CD14-positive monocyte (primary cell): ENCODE data around the gene NADK2. TPM values are rescaled to one million over a fixed set of nuclear protein-coding genes. Genes with fewer than 3 reads are reported as not detected.

Experiments
- DNase-seq, 3 donors: peaks; one replicate each; pipeline ENCODE4 v3.0.0-alpha.2; 2011 to 2022
- H2AFZ ChIP-seq: 2 replicates; pipeline ENCODE4 v1.6.0; 2012; ENCODE audit warnings: mild to moderate bottlenecking, low read depth, low read length, inconsistent platforms; ENCODE audit not compliant: insufficient read depth, poor library complexity, severe bottlenecking
- H3K27ac ChIP-seq, 2 donors: 1 replicate in 1 of 2; 2 replicates in 1 of 2; pipeline ENCODE4 v1.5.1; 2012 to 2013; ENCODE audit warnings: low read length in 2 of 2, control low read depth in 1 of 2, inconsistent platforms in 1 of 2, low read depth in 1 of 2, mild to moderate bottlenecking in 1 of 2
- H3K27me3 ChIP-seq, 2 donors: one replicate each; pipeline versions ENCODE4 v1.6.0 to v1.6.1; 2011 to 2013; ENCODE audit warnings: low read length in 2 of 2; ENCODE audit not compliant: control insufficient read depth in 2 of 2, insufficient read depth in 2 of 2
- H3K36me3 ChIP-seq, 2 donors: replicated peaks in 1 of 2; 1 replicate in 1 of 2; 2 replicates in 1 of 2; pipeline versions ENCODE4 v1.5.1 to v1.6.1; 2012 to 2013; ENCODE audit warnings: low read length in 2 of 2, control low read depth in 1 of 2, inconsistent platforms in 1 of 2, mild to moderate bottlenecking in 1 of 2; ENCODE audit not compliant: insufficient read depth in 2 of 2, control insufficient read depth in 1 of 2
- H3K4me1 ChIP-seq, 2 donors: 1 replicate in 1 of 2; 2 replicates in 1 of 2; pipeline versions ENCODE4 v1.5.1 to v1.6.1; 2012 to 2013; ENCODE audit warnings: low read length in 2 of 2, control low read depth in 1 of 2, inconsistent platforms in 1 of 2, mild to moderate bottlenecking in 1 of 2, moderate library complexity in 1 of 2; ENCODE audit not compliant: insufficient read depth in 2 of 2, control insufficient read depth in 1 of 2
- H3K4me2 ChIP-seq: replicated peaks from 2 replicates; pipeline ENCODE3; 2012; ENCODE audit warnings: low read length, moderate library complexity, mild to moderate bottlenecking; ENCODE audit not compliant: poor library complexity, severe bottlenecking; ENCODE audit errors: extremely low read depth
- H3K4me3 ChIP-seq, 3 experiments: fragments of 200-600 bp in 1 of 3; sonication (generic) in 1 of 3; replicated peaks in 1 of 3; 1 replicate in 2 of 3; 2 replicates in 1 of 3; pipeline ENCODE4 v1.5.1; 2011 to 2013; ENCODE audit warnings: low read length in 3 of 3, mild to moderate bottlenecking in 3 of 3, control low read depth in 2 of 3, low read depth in 2 of 3, inconsistent platforms in 1 of 3, moderate library complexity in 1 of 3
- H3K79me2 ChIP-seq: 2 replicates; pipeline ENCODE4 v1.6.0; 2012; ENCODE audit warnings: mild to moderate bottlenecking, control low read depth, inconsistent platforms, low read length, moderate library complexity; ENCODE audit not compliant: insufficient read depth
- H3K9ac ChIP-seq: 2 replicates; pipeline ENCODE4 v1.6.0; 2017; ENCODE audit warnings: low read length, mild to moderate bottlenecking; ENCODE audit not compliant: insufficient read depth, poor library complexity, severe bottlenecking
- H3K9me3 ChIP-seq, 2 donors: replicated peaks in 1 of 2; 1 replicate in 1 of 2; 2 replicates in 1 of 2; pipeline versions ENCODE4 v1.5.1 to v1.6.1; 2012 to 2013; ENCODE audit warnings: low read length in 2 of 2, control low read depth in 1 of 2; ENCODE audit not compliant: control insufficient read depth in 1 of 2, insufficient read depth in 1 of 2
- H4K20me1 ChIP-seq: 2 replicates; pipeline ENCODE4 v1.6.0; 2012; ENCODE audit warnings: mild to moderate bottlenecking, low read length, control low read depth, moderate library complexity; ENCODE audit not compliant: insufficient read depth
- H3K27ac Mint-ChIP-seq, 7 donors: one replicate each; pipeline ENCODE4 v1.8.0; 2020; ENCODE audit warnings: mild to moderate bottlenecking in 7 of 7, mixed read lengths in 7 of 7, moderate library complexity in 6 of 7, inconsistent platforms in 2 of 7
- H3K27me3 Mint-ChIP-seq, 3 donors: one replicate each; pipeline ENCODE4 v1.8.0; 2021 to 2022; ENCODE audit warnings: low read depth in 3 of 3, mild to moderate bottlenecking in 3 of 3, mixed read lengths in 3 of 3, moderate library complexity in 3 of 3, inconsistent platforms in 1 of 3
- H3K36me3 Mint-ChIP-seq, 2 donors: one replicate each; pipeline ENCODE4 v1.8.0; 2020; ENCODE audit warnings: mixed read lengths in 2 of 2, inconsistent platforms in 1 of 2, mild to moderate bottlenecking in 1 of 2
- H3K4me1 Mint-ChIP-seq: one replicate; pipeline ENCODE4 v1.8.0; 2020; ENCODE audit warnings: mild to moderate bottlenecking, mixed read lengths
- H3K4me3 Mint-ChIP-seq, 2 donors: one replicate each; pipeline ENCODE4 v1.8.0; 2020; ENCODE audit warnings: mild to moderate bottlenecking in 2 of 2, mixed read lengths in 2 of 2, moderate library complexity in 1 of 2
- H3K9me3 Mint-ChIP-seq, 7 donors: one replicate each; pipeline ENCODE4 v1.8.0; 2020 to 2022; ENCODE audit warnings: mixed read lengths in 7 of 7, mild to moderate bottlenecking in 6 of 7, moderate library complexity in 6 of 7, inconsistent platforms in 2 of 7
- WGBS: methylation state at CpG from one replicate; pipeline ENCODE4 v1.1.5; 2013; ENCODE audit warnings: missing lambda C conversion rate; ENCODE audit not compliant: insufficient coverage; 5-methylcytosine and 5-hydroxymethylcytosine counted together
- intact Hi-C, 2 donors: fragments of 100-400 bp; cut with micrococcal nuclease; formaldehyde crosslinking; loops; one replicate each; pipeline versions ENCODE4 v1.15.0 to v1.15.1; 2023
- polyA plus RNA-seq, 3 donors: library from polyadenylated mRNA; depleted of rRNA in 1 of 3; unstranded in 2 of 3; stranded (reverse) in 1 of 3; fragments of 300-500 nt in 2 of 3; fragments of >200 nt in 1 of 3; fragmentation: Illumina TruSeq in 2 of 3; gene quantifications; 1 replicate in 2 of 3; 2 replicates in 1 of 3; pipeline ENCODE4 v1.2.3, GENCODE V29; 2012 to 2021
- TF ChIP-seq, protein P1 (sequence below): fragments of 200-600 bp; IDR thresholded peaks from one replicate; pipeline ENCODE4 v1.8.0; 2022; ENCODE audit warnings: antibody characterized with exemption, mild to moderate bottlenecking

The NADK2 gene
- polyA plus RNA-seq, 3 donors: 2.6 to 5.9 (median 3.3) TPM

DNA sequence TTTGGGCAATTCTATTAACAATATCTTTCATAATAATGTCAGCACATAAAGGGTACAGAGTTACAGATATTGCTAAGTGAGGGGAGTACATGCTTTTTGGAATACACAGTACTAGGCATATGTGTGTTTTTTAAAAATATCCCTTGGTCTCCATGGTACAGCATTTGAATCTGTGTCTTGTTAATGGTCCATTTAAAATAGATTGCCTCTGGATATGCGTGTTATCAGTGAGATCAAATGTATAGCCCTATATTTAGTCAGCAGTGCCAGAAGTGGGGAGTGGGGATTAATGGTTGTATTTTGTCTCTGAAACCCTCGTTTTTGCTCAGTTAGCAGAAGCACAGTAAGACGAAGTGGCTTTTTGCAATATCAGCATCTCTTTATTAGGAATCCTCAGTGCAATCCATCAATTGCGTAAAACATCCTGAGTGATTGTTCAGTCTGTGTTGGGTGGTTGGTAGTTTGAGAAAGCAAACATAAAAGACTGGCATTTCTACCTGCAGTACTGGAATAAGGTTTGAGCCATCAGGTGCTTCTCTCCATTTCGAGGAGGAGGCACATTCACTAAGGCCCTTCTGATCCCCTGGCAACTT is 70.8 kb downstream of the NADK2 start:
- Histone ChIP-seq H3K4me1 (no peaks in the 10 kb centered on the region), H3K4me3 (no peak overlapping the region), H3K27me3 (no peaks in the 10 kb centered on the region), H3K79me2 (peaks cover 6% of the 10 kb centered on the region), H3K36me3 (peaks cover 87 to 100% of the 10 kb centered on the region in 2 donors), H2AFZ (no peak overlapping the region), H3K4me2 (no peak overlapping the region), H3K27ac (no peak overlapping the region), H3K9me3 (no peaks in the 10 kb centered on the region), H3K9ac (no peak overlapping the region), H4K20me1 (no peaks in the 10 kb centered on the region)
- peaks cover 82 to 95% of the 10 kb centered on the region in 2 donors for H3K36me3 Mint-ChIP-seq
- H3K4me1 Mint-ChIP-seq: no peaks in the 10 kb centered on the region
- DNase-seq: no peak
- H3K4me3 Mint-ChIP-seq: no peak overlapping the region
- WGBS: 100% methylated on average over 1 of the region's 5 CpGs
- TF ChIP-seq, protein P1, sequence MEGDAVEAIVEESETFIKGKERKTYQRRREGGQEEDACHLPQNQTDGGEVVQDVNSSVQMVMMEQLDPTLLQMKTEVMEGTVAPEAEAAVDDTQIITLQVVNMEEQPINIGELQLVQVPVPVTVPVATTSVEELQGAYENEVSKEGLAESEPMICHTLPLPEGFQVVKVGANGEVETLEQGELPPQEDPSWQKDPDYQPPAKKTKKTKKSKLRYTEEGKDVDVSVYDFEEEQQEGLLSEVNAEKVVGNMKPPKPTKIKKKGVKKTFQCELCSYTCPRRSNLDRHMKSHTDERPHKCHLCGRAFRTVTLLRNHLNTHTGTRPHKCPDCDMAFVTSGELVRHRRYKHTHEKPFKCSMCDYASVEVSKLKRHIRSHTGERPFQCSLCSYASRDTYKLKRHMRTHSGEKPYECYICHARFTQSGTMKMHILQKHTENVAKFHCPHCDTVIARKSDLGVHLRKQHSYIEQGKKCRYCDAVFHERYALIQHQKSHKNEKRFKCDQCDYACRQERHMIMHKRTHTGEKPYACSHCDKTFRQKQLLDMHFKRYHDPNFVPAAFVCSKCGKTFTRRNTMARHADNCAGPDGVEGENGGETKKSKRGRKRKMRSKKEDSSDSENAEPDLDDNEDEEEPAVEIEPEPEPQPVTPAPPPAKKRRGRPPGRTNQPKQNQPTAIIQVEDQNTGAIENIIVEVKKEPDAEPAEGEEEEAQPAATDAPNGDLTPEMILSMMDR: no peak
- intact Hi-C loops: no loop called here
- no peak overlapping the region for H3K27ac Mint-ChIP-seq
- peaks cover 0 to 2% (median 0%) of the 10 kb centered on the region in 7 donors for H3K9me3 Mint-ChIP-seq
- no peaks in the 10 kb centered on the region for H3K27me3 Mint-ChIP-seq

DNA sequence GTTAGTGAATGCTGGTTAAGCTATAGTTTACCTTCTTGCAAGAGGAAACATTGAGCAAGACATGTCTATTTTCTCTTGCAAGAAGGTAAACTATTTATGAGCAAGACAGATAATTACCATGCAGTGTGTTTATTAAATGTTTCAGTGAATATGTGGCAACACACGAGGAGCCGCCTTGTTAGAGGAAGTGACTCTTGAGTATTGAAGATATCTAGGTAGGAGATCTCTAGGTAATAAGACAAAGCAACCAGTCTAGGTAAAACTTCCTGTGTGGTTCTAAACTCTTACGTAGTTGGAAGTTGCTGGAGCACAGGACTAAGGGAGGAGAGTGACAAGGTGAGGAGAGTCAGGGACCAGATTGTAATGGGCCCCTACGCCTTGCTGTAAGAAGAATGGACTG is 73.0 kb downstream of the NADK2 start:
- intact Hi-C loops: no loop called here
- Histone ChIP-seq H3K9me3 (no peaks in the 10 kb centered on the region), H3K4me3 (no peak overlapping the region), H3K27ac (no peak overlapping the region), H3K4me2 (no peak overlapping the region), H3K27me3 (no peaks in the 10 kb centered on the region), H3K79me2 (peaks cover 17% of the 10 kb centered on the region), H3K36me3 (peaks cover 89 to 100% of the 10 kb centered on the region in 2 donors), H4K20me1 (no peaks in the 10 kb centered on the region), H3K9ac (no peak overlapping the region), H3K4me1 (no peaks in the 10 kb centered on the region), H2AFZ (no peak overlapping the region)
- peaks cover 0 to 2% (median 0%) of the 10 kb centered on the region in 7 donors for H3K9me3 Mint-ChIP-seq
- 64% methylated on average over 4 of the region's 4 CpGs for WGBS
- H3K27me3 Mint-ChIP-seq: no peaks in the 10 kb centered on the region
- peak overlapping the region in 2 of 7 donors; percentile 17 to 24 for H3K27ac Mint-ChIP-seq
- peaks cover 81 to 85% of the 10 kb centered on the region in 2 donors for H3K36me3 Mint-ChIP-seq
- no peaks in the 10 kb centered on the region for H3K4me1 Mint-ChIP-seq
- no peak for DNase-seq
- TF ChIP-seq, protein P1: no peak
- H3K4me3 Mint-ChIP-seq: no peak overlapping the region
